A549 (cell line): Measurements from ENCODE around the gene L3MBTL2. TPM values are rescaled to one million over a fixed set of nuclear protein-coding genes. Genes with fewer than 3 reads are reported as not detected.
A peak's percentile ranks its signal among the peaks of the same experiment; 100 is the strongest.

Experiments
- ATAC-seq, 2 experiments: fragments of 200-7000 bp in 1 of 2; fragments of >200 bp in 1 of 2; cut with Nextera tagmentation in 1 of 2; cut with Tn5 transposase in 1 of 2; 3 replicates each; pipeline versions ENCODE4 v1.8.0 to v1.9.1; 2018 to 2020; ENCODE audit warnings: mild to moderate bottlenecking in 1 of 2, moderate library complexity in 1 of 2
- CTCF ChIA-PET: fragments of 300-600 bp; sonication (Branson Sonifier 250); formaldehyde crosslinking; extraction: SDS; loops from one replicate; lab custom pipeline; 2021; ENCODE audit warnings: antibody characterized with exemption, inconsistent platforms; lab: Yijun Ruan, JAX
- POLR2A ChIA-PET: fragments of 350-600 bp; formaldehyde crosslinking; extraction: SDS; loops from one replicate; lab custom pipeline; 2021; ENCODE audit warnings: antibody characterized with exemption, inconsistent platforms; lab: Yijun Ruan, JAX
- DNase-seq, 2 experiments: peaks; one replicate each; pipeline versions ENCODE4 v3.0.0 to v3.0.0-alpha.2; 2011 to 2016; ENCODE audit warnings: low read depth in 1 of 2, low spot score in 1 of 2
- FAIRE-seq: peaks from 2 replicates; lab custom pipeline; 2011; peaks lifted over from hg19 to GRCh38; lab: Jason Lieb, UNC
- H3K27ac ChIP-seq, 2 experiments: fragments of >200 bp; sonication (Bioruptor Twin); formaldehyde crosslinking; 3 replicates each; pipeline ENCODE4 v1.5.1; 2016 to 2017
- H3K4me1 ChIP-seq: fragments of >200 bp; sonication (Bioruptor Twin); formaldehyde crosslinking; 3 replicates; pipeline ENCODE4 v1.6.1; 2016
- H3K4me2 ChIP-seq: fragments of >200 bp; sonication (Bioruptor Twin); formaldehyde crosslinking; 3 replicates; pipeline ENCODE4 v1.6.1; 2016
- H3K4me3 ChIP-seq: fragments of >200 bp; sonication (Bioruptor Twin); formaldehyde crosslinking; 3 replicates; pipeline ENCODE4 v1.5.1; 2016
- H3K9me3 ChIP-seq: fragments of >200 bp; sonication (Bioruptor Twin); formaldehyde crosslinking; 3 replicates; pipeline ENCODE4 v1.6.1; 2016
- CBX2 ChIP-seq: fragments of 200-600 bp; sonication (generic); IDR thresholded peaks from 2 replicates; pipeline ENCODE4 v1.6.1; 2016; ENCODE audit warnings: low read depth, mild to moderate bottlenecking, borderline replicate concordance
- CEBPB ChIP-seq, 2 experiments: fragments of >200 bp in 1 of 2; sonication (Bioruptor Twin) in 1 of 2; formaldehyde crosslinking in 1 of 2; IDR thresholded peaks; 2 replicates each; pipeline ENCODE4 v1.6.1; 2012 to 2016
- CTCF ChIP-seq: fragments of >200 bp; sonication (Bioruptor Twin); formaldehyde crosslinking; IDR thresholded peaks from 3 replicates; pipeline ENCODE4 v1.5.1; 2016
- EHF ChIP-seq: fragments of 250-450 bp; sonication (Bioruptor Pico); IDR thresholded peaks from 2 replicates; pipeline ENCODE4 v1.5.0; 2020; ENCODE audit warnings: mild to moderate bottlenecking
- EP300 ChIP-seq, 2 experiments: fragments of >200 bp; sonication (Bioruptor Twin); formaldehyde crosslinking; IDR thresholded peaks; 2 replicates in 1 of 2; 3 replicates in 1 of 2; pipeline ENCODE4 v1.6.1; 2016 to 2017
- ESRRA ChIP-seq: fragments of 150-350 bp; IDR thresholded peaks from 2 replicates; pipeline ENCODE4 v1.6.1; 2014; ENCODE audit warnings: mild to moderate bottlenecking, low read length, borderline replicate concordance
- GATA3 ChIP-seq: IDR thresholded peaks from 2 replicates; pipeline ENCODE4 v1.6.1; 2012; ENCODE audit warnings: borderline replicate concordance
- HOXA7 ChIP-seq: fragments of 250-450 bp; sonication (Bioruptor Pico); IDR thresholded peaks from 2 replicates; pipeline ENCODE4 v1.5.0; 2020; ENCODE audit warnings: mild to moderate bottlenecking, moderate library complexity
- HOXB5 ChIP-seq: fragments of 250-450 bp; sonication (Bioruptor Pico); IDR thresholded peaks from 2 replicates; pipeline ENCODE4 v1.5.0; 2020; ENCODE audit warnings: mild to moderate bottlenecking, moderate library complexity
- KDM5A ChIP-seq: fragments of 200-600 bp; sonication (generic); IDR thresholded peaks from 2 replicates; pipeline ENCODE4 v1.6.1; 2016; ENCODE audit warnings: antibody characterized with exemption, mild to moderate bottlenecking
- MAZ ChIP-seq: fragments of 150-350 bp; IDR thresholded peaks from 2 replicates; pipeline ENCODE4 v1.6.1; 2014; ENCODE audit warnings: antibody characterized with exemption, low read depth, low read length, borderline replicate concordance
- MYC ChIP-seq: IDR thresholded peaks from 2 replicates; pipeline ENCODE4 v1.6.1; 2012; ENCODE audit warnings: mild to moderate bottlenecking, inconsistent platforms, low read length, improper control_type of control experiment, borderline replicate concordance
- NFE2L2 ChIP-seq: fragments of 150-350 bp; conservative IDR thresholded peaks from 2 replicates; pipeline ENCODE4 v1.6.1; 2014; ENCODE audit warnings: low read length
- RAD21 ChIP-seq, 2 experiments: fragments of >200 bp in 1 of 2; sonication (Bioruptor Twin) in 1 of 2; formaldehyde crosslinking in 1 of 2; IDR thresholded peaks in 1 of 2; conservative IDR thresholded peaks in 1 of 2; 2 replicates in 1 of 2; 3 replicates in 1 of 2; pipeline ENCODE4 v1.6.1; 2012 to 2018; ENCODE audit warnings: inconsistent platforms in 1 of 2
- RARB ChIP-seq: fragments of 250-450 bp; sonication (Bioruptor Pico); IDR thresholded peaks from 2 replicates; pipeline ENCODE4 v1.8.0; 2021; ENCODE audit warnings: mild to moderate bottlenecking, moderate library complexity
- TFCP2L1 ChIP-seq: fragments of 250-450 bp; sonication (Bioruptor Pico); IDR thresholded peaks from 2 replicates; pipeline ENCODE4 v1.5.0; 2021; ENCODE audit warnings: mild to moderate bottlenecking
- ZFP36 ChIP-seq: fragments of 450-650 bp; IDR thresholded peaks from 2 replicates; pipeline ENCODE4 v1.6.1; 2014; ENCODE audit warnings: borderline replicate concordance; ENCODE audit not compliant: partially characterized antibody
- ZSCAN20 ChIP-seq: fragments of 250-450 bp; sonication (Bioruptor Pico); IDR thresholded peaks from 2 replicates; pipeline ENCODE4 v1.8.0; 2022; ENCODE audit warnings: mild to moderate bottlenecking, moderate library complexity
- WGBS: methylation state at CpG from one replicate; pipeline ENCODE4 v1.1.6; 2017; ENCODE audit errors: missing lambda C conversion rate; 5-methylcytosine and 5-hydroxymethylcytosine counted together
- polyA plus RNA-seq, 4 experiments: library from polyadenylated mRNA; depleted of rRNA in 3 of 4; stranded (reverse); fragments of >200 nt; fragmentation: RNase III in 1 of 4; extraction: RNeasy Plus Mini Kit Qiagen cat#74134 plus additional on column Dnase treatment in 1 of 4; gene quantifications; 2 replicates in 3 of 4; 3 replicates in 1 of 4; pipeline ENCODE4 v1.2.3, GENCODE V29; 2011 to 2017
- TF ChIP-seq, protein P1 (sequence below): fragments of 450-650 bp; IDR thresholded peaks from 2 replicates; pipeline ENCODE4 v1.6.1; 2014; ENCODE audit warnings: antibody characterized with exemption

Gene L3MBTL2
- polyA plus RNA-seq, 2 of the 4 experiments (the other 2 are of a cell fraction), result 14.5 to 17.0 TPM

GRCh38 chr22:41238570-41239442 lies 33.7 kb downstream of the L3MBTL2 start:
- no peak overlapping the region for H3K4me2 ChIP-seq
- no peaks in the 10 kb centered on the region for H3K9me3 ChIP-seq
- no peak overlapping the region for H3K4me3 ChIP-seq
- 95% methylated on average over 16 of the region's 32 CpGs for WGBS
- CTCF ChIA-PET, result interaction anchor here (0.9 to 2.1 kb wide), 3 partner anchors 14 to 316 kb away, joined by 3 to 9 read pairs (median 4); no protein-coding TSS in a partner anchor
- TF ChIP-seq TFCP2L1 (CRISPR knock-in tag), result no peak
- TF ChIP-seq EP300 (IDR thresholded peaks at IDR 0.05), result no peak
- peak; percentile 64 for TF ChIP-seq ZFP36
- ATAC-seq, result no peak
- POLR2A ChIA-PET, result no interaction called here
- no peaks in the 10 kb centered on the region for H3K4me1 ChIP-seq
- no peak for FAIRE-seq
- no peak overlapping the region for H3K27ac ChIP-seq
- no peak for DNase-seq

DNA sequence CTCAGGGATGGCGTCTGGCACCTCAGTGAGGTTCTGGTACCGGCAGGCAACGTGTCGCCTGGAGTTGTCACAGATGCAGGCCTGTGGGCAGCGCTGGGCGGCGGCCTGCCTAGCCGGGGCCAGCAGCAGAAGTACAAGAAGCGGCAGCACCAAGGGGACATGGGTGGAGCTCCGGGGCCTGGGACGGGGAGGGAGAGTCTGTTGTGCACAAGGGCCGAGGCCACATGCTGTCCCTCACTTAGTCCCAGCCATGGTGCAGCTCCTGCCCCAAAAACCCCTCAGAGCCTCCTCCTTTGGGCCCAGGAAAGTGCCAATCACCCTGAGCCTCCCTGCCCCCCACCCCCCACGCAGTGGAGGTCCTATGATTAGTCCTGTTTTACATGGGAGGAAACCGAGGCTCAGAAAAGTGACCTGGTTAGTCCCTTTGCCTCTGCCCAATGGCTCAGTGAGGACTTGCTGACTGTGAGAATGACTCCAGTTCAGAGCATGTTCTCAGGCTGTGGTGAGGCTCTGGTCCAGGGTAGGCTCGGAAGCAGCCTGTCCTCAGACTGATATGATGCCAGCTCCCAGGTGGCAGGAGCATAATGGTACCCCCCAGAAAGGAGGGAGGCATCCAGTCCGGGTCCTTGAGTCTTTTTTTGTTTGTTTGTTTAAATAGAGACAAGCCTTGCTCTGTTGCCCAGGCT lies 34.5 kb downstream of the L3MBTL2 start:
- Histone ChIP-seq H3K4me3 (no peak overlapping the region), H3K4me1 (no peaks in the 10 kb centered on the region), H3K9me3 (no peaks in the 10 kb centered on the region), H3K27ac (no peak overlapping the region), H3K4me2 (no peak overlapping the region)
- 83% methylated on average over 9 of the region's 16 CpGs for WGBS
- FAIRE-seq, result no peak
- ATAC-seq, result peak in 1 of 2 experiments; percentile 15; a peak in 3 of 6 replicates
- DNase-seq, result no peak
- POLR2A ChIA-PET, result no interaction called here
- TF ChIP-seq ESRRA (no peak), CBX2 (no peak), RARB (CRISPR knock-in tag) (no peak), EP300 (IDR thresholded peaks at IDR 0.05) (no peak), NFE2L2 (no peak)
- CTCF ChIA-PET, result interaction anchor here (0.9 kb wide), 1 partner anchor 21 kb away, joined by 3 read pairs; no protein-coding TSS in a partner anchor

- Histone ChIP-seq H3K4me1 (no peaks in the 10 kb centered on the region), H3K4me2 (no peak within 1 kb of the TSS), H3K27ac (no peak within 1 kb of the TSS), H3K4me3 (no peak within 1 kb of the TSS), H3K9me3 (no peaks in the 10 kb centered on the region)
- TF ChIP-seq RAD21 (conservative IDR thresholded peaks at IDR 0.05 in 1 of 2, IDR thresholded peaks at IDR 0.05 in 1 of 2) (no peak), KDM5A (no peak), ZSCAN20 (CRISPR knock-in tag) (no peak), CTCF (no peak), MYC (no peak), MAZ (no peak), ESRRA (no peak), GATA3 (no peak), EHF (CRISPR knock-in tag) (no peak), HOXA7 (CRISPR knock-in tag) (no peak), ZFP36 (no peak), HOXB5 (no peak), CEBPB (IDR thresholded peaks at IDR 0.05) (no peak)
- TF ChIP-seq, protein P1, sequence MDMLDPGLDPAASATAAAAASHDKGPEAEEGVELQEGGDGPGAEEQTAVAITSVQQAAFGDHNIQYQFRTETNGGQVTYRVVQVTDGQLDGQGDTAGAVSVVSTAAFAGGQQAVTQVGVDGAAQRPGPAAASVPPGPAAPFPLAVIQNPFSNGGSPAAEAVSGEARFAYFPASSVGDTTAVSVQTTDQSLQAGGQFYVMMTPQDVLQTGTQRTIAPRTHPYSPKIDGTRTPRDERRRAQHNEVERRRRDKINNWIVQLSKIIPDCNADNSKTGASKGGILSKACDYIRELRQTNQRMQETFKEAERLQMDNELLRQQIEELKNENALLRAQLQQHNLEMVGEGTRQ, result no peak
- POLR2A ChIA-PET, result no interaction called here
- DNase-seq, result no peak
- peak; percentile 7 to 20; a peak in 3 of 6 replicates for ATAC-seq
- 57% methylated on average over 4 of the region's 24 CpGs for WGBS
- FAIRE-seq, result no peak
- CTCF ChIA-PET, result no interaction called here
Measured at GRCh38 chr22:41240377-41241132, 35.4 kb downstream of the L3MBTL2 start, which contains the start of gene CHADL. CHADL (minus strand) TSS chr22:41240931; CDS start chr22:41240881, 50 bp downstream.
